PFSK-1 (cell line): ENCODE data around the gene IL26.

Experiments
- FOXP2 ChIP-seq: optimal IDR thresholded peaks from 2 replicates; pipeline ENCODE3; 2011; ENCODE audit warnings: borderline replicate concordance, control low read depth, inconsistent platforms; ENCODE audit not compliant: insufficient read depth; ENCODE audit errors: extremely low read length, extremely low read depth
- POLR2AphosphoS5 ChIP-seq: IDR thresholded peaks from 2 replicates; pipeline ENCODE4 v1.6.1; 2012; ENCODE audit warnings: low read depth, mild to moderate bottlenecking, control low read depth, low read length, moderate library complexity
- SIN3A ChIP-seq: IDR thresholded peaks from 2 replicates; pipeline ENCODE4 v1.6.1; 2012; ENCODE audit warnings: mild to moderate bottlenecking, low read length, moderate library complexity, borderline replicate concordance; ENCODE audit not compliant: insufficient read depth
- TAF1 ChIP-seq: IDR thresholded peaks from 2 replicates; pipeline ENCODE4 v1.6.1; 2012; ENCODE audit warnings: low read length, control low read depth, borderline replicate concordance; ENCODE audit not compliant: insufficient read depth
- TF ChIP-seq, protein P1 (sequence below), 2 experiments: IDR thresholded peaks; 2 replicates each; pipeline versions ENCODE4 v1.6.1 to v1.8.0; 2011 to 2012; ENCODE audit warnings: low read depth in 2 of 2, low read length in 2 of 2, control low read depth in 1 of 2, inconsistent platforms in 1 of 2, mild to moderate bottlenecking in 1 of 2, moderate library complexity in 1 of 2; ENCODE audit not compliant: insufficient read depth in 1 of 2

IL26 gene

DNA sequence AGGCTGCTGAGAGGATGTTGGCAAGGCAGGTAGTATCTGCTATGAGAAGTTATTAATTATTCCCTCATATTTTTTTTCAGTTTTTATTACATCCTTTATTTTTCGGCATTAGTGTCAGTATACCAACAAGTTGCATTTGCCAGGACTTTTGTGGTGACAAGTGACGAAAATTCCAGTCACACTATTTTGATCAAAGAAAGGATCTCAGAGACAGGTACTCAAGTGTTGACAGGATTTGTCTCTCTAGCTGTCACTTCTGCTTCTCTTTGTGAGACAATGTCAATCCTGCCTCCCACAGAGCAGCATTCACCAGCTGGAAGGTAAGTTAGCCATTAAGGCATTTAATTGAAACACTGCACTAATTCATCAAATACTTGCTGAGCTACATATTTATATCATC, 48.0 kb downstream of the IL26 start:
- TF ChIP-seq SIN3A (no peak), POLR2AphosphoS5 (no peak), FOXP2 (no peak), TAF1 (no peak)
- TF ChIP-seq, protein P1, sequence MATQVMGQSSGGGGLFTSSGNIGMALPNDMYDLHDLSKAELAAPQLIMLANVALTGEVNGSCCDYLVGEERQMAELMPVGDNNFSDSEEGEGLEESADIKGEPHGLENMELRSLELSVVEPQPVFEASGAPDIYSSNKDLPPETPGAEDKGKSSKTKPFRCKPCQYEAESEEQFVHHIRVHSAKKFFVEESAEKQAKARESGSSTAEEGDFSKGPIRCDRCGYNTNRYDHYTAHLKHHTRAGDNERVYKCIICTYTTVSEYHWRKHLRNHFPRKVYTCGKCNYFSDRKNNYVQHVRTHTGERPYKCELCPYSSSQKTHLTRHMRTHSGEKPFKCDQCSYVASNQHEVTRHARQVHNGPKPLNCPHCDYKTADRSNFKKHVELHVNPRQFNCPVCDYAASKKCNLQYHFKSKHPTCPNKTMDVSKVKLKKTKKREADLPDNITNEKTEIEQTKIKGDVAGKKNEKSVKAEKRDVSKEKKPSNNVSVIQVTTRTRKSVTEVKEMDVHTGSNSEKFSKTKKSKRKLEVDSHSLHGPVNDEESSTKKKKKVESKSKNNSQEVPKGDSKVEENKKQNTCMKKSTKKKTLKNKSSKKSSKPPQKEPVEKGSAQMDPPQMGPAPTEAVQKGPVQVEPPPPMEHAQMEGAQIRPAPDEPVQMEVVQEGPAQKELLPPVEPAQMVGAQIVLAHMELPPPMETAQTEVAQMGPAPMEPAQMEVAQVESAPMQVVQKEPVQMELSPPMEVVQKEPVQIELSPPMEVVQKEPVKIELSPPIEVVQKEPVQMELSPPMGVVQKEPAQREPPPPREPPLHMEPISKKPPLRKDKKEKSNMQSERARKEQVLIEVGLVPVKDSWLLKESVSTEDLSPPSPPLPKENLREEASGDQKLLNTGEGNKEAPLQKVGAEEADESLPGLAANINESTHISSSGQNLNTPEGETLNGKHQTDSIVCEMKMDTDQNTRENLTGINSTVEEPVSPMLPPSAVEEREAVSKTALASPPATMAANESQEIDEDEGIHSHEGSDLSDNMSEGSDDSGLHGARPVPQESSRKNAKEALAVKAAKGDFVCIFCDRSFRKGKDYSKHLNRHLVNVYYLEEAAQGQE (IDR thresholded peaks at IDR 0.05; ENCODE audit: insufficient read depth in 1 of 2, low read depth in 2 of 2, low read length in 2 of 2) = no peak

DNA sequence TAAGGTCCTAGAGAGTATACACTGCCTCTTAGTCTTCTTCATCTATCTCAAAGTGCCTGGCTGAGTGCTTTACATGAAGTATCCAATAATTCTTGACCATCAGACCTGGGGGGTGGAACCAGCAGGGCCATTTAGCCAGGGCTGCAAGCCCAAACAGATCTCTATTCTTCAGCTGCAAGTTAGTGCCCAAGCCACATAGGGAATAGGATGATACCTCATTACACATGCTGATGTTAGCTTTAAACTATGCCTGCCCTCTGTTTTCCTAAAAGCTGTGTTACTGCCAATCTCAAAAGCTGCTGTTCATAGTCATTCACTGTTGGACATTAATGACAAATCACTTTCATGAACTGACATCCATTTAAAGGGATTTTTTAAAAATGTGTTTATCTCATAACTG, 49.4 kb downstream of the IL26 start:
- TF ChIP-seq SIN3A (no peak), FOXP2 (no peak), POLR2AphosphoS5 (no peak), TAF1 (no peak)
- TF ChIP-seq, protein P1 (IDR thresholded peaks at IDR 0.05; ENCODE audit: insufficient read depth in 1 of 2, low read depth in 2 of 2, low read length in 2 of 2) = no peak

DNA sequence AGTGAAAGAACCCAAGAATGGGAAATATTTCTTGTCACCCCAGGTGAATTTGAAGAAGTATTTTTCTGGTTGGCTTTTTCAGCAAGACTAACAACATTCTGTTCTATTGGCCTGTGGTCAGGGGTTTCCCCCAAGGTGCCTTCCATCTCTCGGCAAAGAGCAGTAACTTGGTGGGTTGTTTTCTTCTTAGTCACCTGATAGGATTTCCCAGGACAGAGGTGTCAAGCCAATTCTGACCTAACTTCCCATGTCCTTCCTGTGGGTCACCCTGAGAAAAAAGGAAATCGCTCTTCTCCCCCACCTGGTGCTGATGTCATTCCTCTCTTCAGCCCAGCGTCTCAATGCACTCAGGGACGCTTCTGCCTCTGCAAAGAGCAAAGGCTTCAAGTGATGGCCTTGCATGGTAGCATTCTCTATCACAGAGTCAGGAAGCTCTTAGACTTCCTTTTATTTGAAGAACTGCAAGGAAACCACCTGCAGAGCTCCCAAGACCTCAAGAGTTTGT, 50.0 kb downstream of the IL26 start:
- TF ChIP-seq FOXP2 (no peak), POLR2AphosphoS5 (no peak), SIN3A (no peak), TAF1 (no peak)
- TF ChIP-seq, protein P1 (IDR thresholded peaks at IDR 0.05; ENCODE audit: insufficient read depth in 1 of 2, low read depth in 2 of 2, low read length in 2 of 2) = no peak

DNA sequence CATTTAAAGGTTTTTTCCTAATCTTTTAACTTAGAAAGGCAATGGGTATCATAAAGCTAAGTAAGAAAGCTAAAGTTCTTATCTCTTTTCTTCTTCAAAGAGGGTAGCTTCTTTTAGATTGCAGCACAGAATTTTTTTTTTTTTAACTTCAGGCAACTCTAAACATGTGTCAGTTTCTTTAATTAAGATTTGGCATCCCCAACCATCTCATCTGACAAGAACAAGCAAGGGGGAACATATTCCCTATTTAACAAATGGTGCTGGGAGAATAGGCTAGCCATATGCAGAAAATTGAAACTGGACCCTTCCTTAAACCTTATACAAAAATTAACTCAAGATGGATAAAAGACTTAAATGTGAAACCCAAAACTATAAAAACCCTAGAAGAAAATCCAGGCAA, 51.8 kb downstream of the IL26 start:
- TF ChIP-seq TAF1 = no peak
- TF ChIP-seq SIN3A = no peak
- TF ChIP-seq POLR2AphosphoS5 = no peak
- TF ChIP-seq FOXP2 = no peak
- TF ChIP-seq, protein P1 (IDR thresholded peaks at IDR 0.05; ENCODE audit: insufficient read depth in 1 of 2, low read depth in 2 of 2, low read length in 2 of 2) = no peak

DNA sequence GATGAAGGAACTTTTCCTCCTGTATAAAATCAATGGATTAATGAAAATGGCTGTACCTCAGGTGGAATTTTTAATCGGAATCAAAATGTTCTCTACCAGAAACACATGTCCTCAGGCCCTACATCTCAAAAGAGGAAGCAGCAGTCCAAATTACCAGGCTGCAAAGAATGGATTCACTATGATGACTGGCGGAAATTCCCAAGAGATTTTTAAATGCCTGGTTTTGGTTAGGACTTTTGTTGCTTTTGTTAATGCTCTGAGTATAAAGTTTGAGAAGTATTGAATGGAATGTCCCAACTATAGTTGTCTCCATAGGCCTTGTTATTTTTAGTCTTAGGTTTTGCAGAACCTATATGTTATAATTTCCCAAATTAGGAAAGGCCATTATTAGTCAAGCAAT, 54.9 kb downstream of the IL26 start:
- TF ChIP-seq POLR2AphosphoS5 (no peak), SIN3A (no peak), TAF1 (no peak), FOXP2 (no peak)
- TF ChIP-seq, protein P1 (IDR thresholded peaks at IDR 0.05; ENCODE audit: insufficient read depth in 1 of 2, low read depth in 2 of 2, low read length in 2 of 2) = no peak
